ENCODE results near the gene PLA2G2A. TPM values are rescaled to one million over a fixed set of nuclear protein-coding genes. Genes with fewer than 3 reads are reported as not detected.
A peak's percentile ranks its signal among the peaks of the same experiment; 100 is the strongest.

PLA2G2A gene, protein sequence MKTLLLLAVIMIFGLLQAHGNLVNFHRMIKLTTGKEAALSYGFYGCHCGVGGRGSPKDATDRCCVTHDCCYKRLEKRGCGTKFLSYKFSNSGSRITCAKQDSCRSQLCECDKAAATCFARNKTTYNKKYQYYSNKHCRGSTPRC
- 0.27 TPM in 1 of 2 replicates, not detected in the other for total RNA-seq (ENCODE audit: low replicate concordance)

DNA sequence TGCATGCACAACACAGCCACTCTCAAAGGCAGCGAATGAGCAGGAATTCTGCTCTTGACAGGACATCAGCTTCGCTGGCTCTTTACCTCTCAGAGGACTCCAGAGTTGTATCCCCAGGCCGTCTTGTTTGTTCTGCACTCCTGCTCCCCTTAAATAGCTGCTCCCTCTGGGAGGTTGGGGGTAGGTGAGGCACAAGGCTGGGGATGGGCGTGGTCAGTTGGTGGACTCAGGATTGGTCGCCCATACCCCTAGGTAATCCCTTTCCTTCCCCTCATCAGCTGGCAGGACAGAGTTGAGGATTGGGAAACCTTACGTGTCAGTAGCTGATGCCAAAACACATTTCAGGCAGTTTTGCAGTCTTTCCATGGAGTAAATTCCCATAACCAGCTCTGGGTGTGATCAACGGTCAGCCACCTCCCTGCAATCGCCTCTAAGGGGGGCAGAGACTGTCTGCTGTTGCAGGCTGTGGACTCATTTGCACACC is at the start of gene PLA2G2A:
TSS of gene PLA2G2A (minus strand) at position 125 of the 484 bp plus-strand sequence. CDS start 845 bp downstream, outside the sequence.
- DNase-seq (ENCODE audit: low read depth), result peak; percentile 48
- H3K4me3 ChIP-seq (ENCODE audit: low read depth, low read length), result no peak within 1 kb of the TSS
- TF ChIP-seq, protein P1, sequence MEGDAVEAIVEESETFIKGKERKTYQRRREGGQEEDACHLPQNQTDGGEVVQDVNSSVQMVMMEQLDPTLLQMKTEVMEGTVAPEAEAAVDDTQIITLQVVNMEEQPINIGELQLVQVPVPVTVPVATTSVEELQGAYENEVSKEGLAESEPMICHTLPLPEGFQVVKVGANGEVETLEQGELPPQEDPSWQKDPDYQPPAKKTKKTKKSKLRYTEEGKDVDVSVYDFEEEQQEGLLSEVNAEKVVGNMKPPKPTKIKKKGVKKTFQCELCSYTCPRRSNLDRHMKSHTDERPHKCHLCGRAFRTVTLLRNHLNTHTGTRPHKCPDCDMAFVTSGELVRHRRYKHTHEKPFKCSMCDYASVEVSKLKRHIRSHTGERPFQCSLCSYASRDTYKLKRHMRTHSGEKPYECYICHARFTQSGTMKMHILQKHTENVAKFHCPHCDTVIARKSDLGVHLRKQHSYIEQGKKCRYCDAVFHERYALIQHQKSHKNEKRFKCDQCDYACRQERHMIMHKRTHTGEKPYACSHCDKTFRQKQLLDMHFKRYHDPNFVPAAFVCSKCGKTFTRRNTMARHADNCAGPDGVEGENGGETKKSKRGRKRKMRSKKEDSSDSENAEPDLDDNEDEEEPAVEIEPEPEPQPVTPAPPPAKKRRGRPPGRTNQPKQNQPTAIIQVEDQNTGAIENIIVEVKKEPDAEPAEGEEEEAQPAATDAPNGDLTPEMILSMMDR (IDR thresholded peaks at IDR 0.05; ENCODE audit: insufficient read depth, low read length), result no peak

DNA sequence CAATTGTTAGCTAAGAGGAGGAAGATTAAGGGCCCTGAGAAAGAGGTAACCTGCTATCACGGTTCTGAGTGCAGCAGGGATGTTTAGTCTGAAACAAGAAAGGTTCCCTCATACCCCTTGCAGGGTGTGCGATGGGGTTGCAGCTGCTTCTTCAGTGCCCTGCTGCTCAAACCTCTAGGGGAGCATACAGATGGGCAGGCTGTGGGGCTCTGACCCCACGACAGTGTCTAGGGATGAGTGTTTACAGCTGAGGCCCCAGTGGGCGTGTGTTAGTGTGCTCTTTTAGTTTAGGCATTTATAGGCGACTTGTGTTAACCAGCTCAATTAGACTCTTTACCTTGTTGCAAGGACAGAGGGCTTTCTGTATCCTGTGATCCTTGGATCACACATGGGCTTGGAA is 49.3 kb upstream of the PLA2G2A start:
- DNase-seq (ENCODE audit: low read depth), result no peak
- H3K4me3 ChIP-seq (ENCODE audit: low read depth, low read length), result no peak overlapping the region
- TF ChIP-seq, protein P1 (IDR thresholded peaks at IDR 0.05; ENCODE audit: insufficient read depth, low read length), result no peak

DNA sequence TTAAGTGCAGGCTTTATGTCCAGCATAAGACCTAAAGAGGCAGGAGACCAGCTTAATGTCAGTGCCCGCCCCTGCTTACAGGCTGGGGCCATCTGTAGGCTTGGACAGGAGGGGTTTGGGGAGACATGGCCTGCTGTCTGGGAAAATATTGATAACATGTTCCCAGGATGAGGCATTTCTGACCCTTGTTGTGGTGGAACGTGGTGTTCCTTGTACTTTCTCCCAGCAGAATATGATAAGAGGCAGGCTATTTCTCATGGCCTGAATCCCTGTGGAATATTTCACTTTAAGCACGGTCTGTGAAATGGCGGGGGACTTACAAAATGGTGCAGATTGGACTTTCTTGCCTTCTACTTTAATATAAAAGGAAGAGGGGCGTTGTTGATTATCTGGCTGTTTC is 48.7 kb upstream of the PLA2G2A start:
- H3K4me3 ChIP-seq (ENCODE audit: low read depth, low read length), result no peak overlapping the region
- no peak for DNase-seq (ENCODE audit: low read depth)

DNA sequence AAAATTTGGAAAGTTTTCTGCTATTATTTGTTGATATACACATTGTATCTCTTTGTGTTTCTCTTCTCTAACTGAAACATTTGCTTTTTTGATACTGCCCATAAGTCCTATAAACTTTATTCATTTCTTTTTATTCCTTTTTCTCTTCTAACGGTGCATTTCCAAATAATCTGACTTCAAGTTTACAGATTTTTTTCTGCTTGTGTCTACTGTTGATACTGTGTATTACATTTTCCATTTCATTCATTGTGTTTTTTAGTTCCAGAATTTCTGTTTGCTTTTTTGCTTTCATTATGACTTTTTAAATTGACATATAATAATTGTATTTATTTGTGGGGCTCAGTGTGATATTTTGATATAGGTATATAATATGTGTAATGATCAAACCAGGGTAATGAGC is 38.3 kb upstream of the PLA2G2A start:
- no peak overlapping the region for H3K4me3 ChIP-seq (ENCODE audit: low read depth, low read length)
- TF ChIP-seq, protein P1 (IDR thresholded peaks at IDR 0.05; ENCODE audit: insufficient read depth, low read length), result no peak
- DNase-seq (ENCODE audit: low read depth), result no peak

More for the DNA sequence above, 48.7 kb upstream of the PLA2G2A start:
- TF ChIP-seq, protein P1 (IDR thresholded peaks at IDR 0.05; ENCODE audit: insufficient read depth, low read length), result no peak

DNA sequence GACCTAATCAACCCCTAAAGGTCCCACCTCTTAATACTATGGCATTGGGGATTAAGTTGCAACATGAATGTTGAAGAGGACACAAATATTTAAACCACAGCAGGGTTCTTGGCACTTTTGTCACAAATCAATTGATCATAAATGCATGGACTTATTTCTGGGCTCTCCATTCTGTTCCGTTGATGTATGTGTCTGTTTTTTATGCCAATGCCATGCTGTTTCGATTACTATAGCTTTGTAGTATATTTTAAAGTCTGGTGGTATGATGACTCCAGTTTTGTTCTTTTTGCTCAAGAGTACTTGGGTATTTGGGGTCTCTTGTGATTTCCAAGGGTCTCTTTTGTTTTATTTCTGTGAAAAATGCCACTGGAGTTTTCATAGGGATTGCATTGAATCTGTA is 34.7 kb upstream of the PLA2G2A start:
- no peak for DNase-seq (ENCODE audit: low read depth)
- no peak overlapping the region for H3K4me3 ChIP-seq (ENCODE audit: low read depth, low read length)
- TF ChIP-seq, protein P1 (IDR thresholded peaks at IDR 0.05; ENCODE audit: insufficient read depth, low read length), result no peak

DNA sequence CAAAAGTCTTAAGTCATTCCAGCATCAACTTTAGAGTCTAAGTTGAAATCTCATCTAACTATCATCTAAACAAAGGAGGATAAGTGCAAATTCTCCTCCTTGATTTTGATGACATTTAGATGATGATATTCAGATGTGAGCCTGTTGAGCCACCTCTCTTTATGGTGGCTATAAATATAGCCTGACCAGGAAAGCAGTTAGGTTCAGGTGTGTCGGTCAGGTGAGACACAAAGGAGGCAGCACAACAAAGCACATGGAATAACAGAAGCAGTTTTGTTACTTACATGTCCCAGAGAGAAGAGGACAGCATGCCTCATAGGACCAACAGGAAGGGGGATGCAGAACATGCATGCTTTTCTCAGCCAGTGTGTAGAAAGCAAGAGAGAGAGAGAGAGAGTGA is 30.6 kb upstream of the PLA2G2A start:
- no peak for DNase-seq (ENCODE audit: low read depth)
- TF ChIP-seq, protein P1 (IDR thresholded peaks at IDR 0.05; ENCODE audit: insufficient read depth, low read length), result no peak

DNA sequence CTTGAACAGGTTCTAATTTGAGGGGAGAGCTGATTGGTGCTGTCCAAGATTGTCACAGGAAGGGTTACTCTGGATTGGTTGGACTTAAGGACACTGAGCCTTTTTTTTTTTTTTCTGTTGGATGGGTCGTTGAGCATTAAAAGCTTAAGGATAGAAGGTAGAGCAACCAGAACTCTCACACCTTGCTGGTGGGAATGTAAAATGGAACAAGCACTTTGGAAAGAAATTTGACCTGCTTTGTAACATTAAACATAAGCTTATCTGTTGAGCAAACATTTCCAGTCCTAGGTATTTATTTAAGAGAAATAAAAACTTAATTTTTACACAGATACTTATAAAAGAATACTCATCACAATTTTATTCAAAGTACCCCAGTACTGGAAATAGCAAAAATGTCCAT is 29.8 kb upstream of the PLA2G2A start:
- no peak overlapping the region for H3K4me3 ChIP-seq (ENCODE audit: low read depth, low read length)
- TF ChIP-seq, protein P1 (IDR thresholded peaks at IDR 0.05; ENCODE audit: insufficient read depth, low read length), result no peak
- peak; percentile 0 for DNase-seq (ENCODE audit: low read depth)

More for the DNA sequence above, 30.6 kb upstream of the PLA2G2A start:
- H3K4me3 ChIP-seq (ENCODE audit: low read depth, low read length), result no peak overlapping the region
